Measurements from ENCODE around the gene NRP1.

Gene NRP1

DNA sequence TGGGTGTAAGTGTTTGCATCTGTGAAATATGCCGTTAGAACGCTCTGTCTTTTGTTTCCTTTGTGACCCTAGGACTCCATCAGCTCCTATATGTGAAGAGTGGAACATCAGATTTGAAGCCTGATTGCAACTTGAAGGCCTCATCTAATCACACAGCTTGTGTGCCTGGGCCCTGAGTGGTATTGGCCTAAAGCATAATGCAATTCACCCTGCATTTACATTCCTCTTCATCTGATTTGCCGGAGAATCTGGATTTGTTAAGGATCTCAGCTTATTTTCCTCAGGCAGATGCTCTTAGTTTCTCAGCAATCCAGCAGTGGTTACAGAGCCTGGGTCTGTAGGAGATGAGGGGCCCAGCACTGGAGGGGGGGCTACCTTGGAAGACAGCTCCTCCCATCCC is 193.2 kb downstream of the NRP1 start:
- no peak for DNase-seq

DNA sequence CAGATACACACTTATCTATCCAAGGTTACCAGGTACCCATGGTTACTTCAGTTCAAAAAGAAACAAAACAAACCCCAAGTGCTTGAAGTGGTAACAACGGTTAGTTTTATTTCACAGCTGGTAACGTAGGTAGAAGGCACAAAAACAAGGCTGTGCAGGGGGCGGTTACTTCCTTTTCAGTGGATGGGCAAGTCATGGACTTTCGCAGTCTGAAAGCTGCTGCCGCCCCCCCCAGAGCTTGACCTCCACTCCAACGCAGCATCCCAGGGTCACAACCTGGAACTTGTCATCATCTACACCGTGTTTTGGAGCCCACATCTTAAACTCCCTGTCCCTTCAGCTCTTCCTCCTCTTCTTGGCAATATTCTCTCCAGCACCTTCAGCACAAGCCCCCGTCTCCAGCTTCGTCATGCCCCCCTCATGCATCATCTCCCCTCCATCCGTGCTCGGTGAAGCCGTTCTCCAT is 195.3 kb downstream of the NRP1 start:
- peak; percentile 78 for DNase-seq

DNA sequence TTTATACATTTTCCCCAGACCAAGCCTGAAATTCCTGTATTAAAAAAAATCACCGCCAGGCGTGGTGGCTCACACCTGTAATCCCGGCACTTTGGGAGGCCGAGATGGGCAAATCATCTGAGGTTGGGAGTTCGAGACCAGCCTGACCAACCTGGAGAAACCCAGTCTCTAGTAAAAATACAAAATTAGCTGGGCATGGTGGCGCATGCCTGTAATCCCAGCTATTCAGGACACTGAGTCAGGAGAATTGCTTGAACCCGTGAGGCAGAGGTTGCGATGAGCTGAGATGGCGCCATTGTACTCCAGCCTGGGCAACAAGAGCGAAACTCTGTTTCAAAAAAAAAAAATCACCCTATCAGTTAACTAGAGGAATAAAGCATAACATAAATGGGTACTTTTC is 195.8 kb downstream of the NRP1 start:
- DNase-seq: peak; percentile 53

DNA sequence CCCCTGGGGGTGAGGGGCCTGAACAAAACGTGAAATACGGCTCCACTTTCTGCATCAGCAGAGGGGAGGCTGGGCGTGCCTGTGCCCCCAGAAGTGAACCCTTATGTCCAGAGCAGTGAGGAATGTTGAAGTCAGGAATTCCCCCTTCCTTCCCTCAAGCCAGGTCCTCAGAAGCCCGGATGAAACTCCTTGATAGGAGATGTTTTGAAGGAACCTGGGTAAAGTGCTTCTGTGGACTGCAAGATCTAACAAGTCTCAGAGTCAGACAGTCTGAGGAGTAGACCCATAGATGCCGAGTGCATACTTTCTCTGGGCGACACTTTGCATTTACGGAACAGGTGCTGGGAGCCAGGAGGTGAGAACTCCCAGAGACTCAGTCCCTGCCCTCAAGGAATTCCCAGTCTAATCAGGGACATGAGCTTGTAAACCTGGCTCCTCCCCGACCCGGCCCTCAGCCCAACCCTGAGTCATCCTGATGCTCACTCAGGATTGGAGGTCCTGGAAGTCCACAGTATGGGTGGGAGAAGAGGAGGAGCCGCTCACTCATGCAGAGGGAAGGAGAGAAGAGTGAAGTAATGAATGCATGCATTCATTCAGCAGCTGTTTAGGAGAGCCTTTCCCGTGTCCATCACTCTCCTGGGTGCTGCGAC is 197.0 kb downstream of the NRP1 start:
- DNase-seq: peak; percentile 50

DNA sequence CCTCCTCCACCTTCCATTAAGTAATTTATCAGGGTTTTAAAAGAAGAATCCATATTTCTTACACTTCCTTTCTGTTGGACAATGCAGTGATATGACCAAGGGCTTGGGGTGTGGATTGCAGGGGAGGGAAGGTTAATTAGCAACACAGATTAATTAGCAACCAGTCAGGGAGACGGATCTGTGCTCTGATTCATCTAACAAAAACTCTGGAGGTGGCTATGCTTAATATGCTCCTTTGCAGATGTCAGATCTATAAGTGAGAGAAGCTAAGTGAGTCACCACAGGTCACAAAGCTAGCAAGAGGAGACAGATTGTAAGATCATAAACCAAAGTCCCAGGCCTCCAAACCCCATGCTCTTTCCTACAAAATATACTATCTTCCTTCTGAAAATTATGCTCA is 197.7 kb downstream of the NRP1 start:
- no peak for DNase-seq

DNA sequence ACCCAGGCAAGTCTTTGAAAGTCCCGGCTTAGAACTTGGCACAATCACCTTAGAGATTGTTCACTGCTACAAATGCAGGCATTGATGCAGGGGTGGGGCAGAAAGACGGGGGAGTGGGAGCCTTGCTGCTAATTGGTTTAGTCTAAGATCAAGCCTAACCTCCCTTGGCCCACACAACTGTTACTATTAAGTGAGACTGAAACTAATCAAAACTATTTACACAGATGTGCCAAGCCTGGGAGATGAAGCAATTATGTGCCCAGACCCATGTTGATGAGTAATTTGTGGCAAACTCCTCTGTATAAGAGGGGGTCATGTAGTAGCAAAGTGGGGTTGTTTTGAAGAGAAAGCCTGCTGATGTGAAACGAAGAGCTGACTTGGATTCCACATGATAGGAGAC is 198.2 kb downstream of the NRP1 start:
- peak; percentile 55 for DNase-seq

DNA sequence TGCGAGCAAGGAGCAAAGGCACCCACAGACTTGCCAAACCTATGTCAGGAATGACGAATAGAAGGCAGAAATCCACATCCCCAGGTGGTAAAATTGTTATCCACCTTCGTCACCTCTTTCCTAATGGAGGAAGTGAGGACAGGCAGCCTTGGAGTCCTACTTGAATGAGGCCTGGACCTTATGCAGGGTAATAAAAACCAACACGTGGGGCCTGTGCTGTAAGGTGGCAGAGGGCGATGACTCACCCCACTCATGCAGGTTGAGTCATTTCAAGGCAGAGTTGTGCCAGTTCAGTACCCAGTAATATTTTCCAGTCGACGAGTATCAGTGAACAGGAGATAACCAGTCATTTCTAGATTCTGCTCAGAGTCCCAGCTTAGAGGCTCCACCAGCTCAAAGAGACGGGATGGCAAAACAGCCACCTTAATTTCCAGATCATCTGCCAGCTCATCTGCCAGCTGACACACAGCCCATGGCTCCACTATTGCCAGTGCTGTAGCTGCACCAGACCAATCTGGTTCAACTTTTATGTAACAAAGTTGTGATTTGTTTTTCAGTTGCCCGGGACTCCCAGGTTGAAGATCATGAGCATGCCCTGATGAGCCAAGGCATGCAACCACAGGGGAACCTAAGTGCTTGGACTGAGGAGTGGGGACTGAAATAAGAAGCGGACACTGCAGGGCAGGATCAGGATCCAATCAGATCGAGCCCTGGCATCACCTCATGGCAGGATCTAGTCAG is 200.3 kb downstream of the NRP1 start:
- DNase-seq: peak; percentile 79

DNA sequence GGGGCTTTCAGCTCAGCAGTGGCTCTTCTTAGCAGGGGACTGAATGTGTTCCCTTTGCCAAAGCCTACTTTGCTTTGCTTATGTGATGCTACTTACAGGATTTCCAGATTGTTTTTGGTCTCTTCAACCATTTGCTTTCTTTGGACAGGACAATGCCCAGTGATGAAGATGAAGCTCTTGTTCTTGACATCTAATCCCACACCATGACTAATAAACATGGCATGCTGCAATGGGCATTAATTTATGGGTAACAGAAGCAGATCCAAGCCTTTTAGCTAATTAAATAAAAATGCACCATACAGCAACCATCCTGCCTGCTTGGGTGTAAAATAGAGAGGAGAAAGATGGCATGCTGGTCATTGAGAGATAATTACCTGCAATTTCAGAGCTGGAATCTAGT is 200.9 kb downstream of the NRP1 start:
- peak; percentile 20 for DNase-seq

DNA sequence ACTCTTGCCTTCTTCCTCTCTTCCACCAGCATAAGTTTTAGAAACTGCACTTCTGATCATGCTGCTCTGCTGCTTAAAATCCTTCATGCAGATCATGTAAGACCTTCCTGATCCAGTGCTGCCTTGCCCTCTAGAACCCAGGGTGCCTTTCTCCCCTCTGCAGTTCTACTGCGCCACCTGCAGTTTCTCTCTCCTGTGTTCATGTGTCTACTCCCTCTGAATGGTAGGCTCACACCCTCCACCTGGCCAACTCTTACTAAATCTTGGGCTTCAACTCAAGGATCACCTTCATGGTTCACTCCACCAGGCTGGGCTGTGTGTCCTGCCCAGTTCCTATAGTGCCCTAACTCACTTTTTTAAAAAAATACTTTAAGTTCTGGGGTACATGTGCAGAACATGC is 201.8 kb downstream of the NRP1 start:
- DNase-seq: peak; percentile 59

DNA sequence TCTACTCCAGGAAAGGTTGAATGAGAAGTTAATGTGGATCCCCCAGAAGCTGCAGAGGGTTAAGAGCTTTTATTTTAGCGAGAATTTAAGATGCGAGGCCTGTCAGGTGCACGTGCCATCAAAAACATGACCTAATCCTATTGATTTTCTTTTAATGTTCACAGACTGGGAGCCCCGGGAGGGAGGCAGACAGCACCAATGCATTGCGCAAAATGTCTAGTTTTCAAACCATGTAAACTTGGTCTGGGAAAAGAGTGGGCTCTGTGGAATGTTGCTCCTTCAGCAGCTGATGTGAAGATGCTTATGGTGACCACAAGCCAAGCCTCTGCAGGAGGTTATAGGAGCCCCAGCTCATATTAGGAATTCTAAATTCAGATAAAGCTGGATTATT is 204.5 kb downstream of the NRP1 start:
- DNase-seq: peak; percentile 38

DNA sequence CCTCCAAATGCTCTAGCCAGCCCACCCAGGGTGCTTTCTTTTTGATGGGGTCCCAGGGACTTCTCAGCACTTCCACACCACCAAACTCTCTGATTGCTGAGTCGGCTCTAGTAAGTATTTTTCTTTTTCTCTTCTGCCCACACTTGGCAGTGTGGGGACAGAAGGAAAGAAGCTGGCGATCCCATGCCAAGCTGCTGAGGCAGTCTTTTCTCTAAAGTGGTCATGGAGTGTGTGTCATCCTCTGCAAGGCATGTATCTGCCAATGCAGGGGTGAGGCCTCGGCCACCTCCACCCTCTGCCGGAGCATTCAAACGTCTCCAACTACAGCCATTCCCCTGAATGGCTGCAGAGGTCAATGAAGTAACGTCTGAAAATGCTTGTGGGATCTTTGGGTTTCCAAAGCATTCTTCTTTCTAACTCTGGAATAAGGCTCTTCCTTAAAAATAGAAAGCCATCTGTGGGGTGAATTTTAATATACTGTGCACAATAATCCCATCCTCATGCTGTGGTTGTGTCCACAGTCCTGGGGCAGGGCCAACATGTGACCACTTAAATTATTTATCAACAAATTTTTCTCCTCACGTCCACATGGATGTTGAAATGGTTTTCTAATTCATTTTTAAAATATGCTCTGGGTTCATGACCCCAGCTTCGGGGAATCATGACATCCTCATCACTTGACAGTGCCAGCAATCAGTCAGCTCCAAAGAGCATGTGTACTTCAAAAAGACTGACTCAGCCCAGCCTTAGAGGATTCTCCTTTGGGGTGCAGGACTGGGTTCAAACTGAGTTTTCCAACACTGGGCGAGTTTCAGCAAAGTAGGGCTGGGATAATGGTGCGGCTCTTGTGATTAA is 205.1 kb downstream of the NRP1 start:
- peak; percentile 45 for DNase-seq

DNA sequence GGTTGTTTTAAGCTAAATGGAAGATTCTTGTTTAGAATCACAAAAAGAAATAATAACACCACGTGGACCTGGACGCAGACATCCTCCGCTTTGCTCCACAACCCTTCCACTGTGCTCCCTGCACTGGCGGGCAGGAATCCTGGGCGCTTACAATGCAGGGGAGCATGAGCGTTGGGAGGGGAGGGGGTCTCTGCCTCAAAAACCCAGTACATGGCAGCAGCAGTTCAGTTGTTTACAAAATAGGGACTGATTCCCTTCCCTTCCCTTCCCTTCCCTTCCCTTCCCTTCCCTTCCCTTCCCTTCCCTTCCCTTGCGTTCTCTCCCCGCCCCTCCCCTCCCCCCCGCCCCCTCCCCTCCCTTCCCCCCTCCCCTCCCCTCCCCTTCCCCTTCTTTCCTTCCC is 206.8 kb downstream of the NRP1 start:
- DNase-seq: peak; percentile 42

Measured in activated CD8-positive, alpha-beta memory T cell treated with anti-CD3 and anti-CD28 coated beads, Interleukin-2, amount 50 U/mL, for 48 hours (primary cell).